HepG2 (cell line): ENCODE results near the gene PLRG1. TPM values are rescaled to one million over a fixed set of nuclear protein-coding genes. Genes with fewer than 3 reads are reported as not detected.

ENCODE experiments used
- ARNTL ChIP-seq: sonication (generic); formaldehyde crosslinking; IDR thresholded peaks from 2 replicates; pipeline ENCODE4 v1.4.0; 2020; ENCODE audit warnings: mild to moderate bottlenecking, missing genetic modification reagents
- ATF7 ChIP-seq, 2 experiments: fragments of 450-650 bp in 1 of 2; sonication (generic) in 1 of 2; formaldehyde crosslinking in 1 of 2; IDR thresholded peaks; 2 replicates each; pipeline versions ENCODE4 v1.4.0 to v1.6.1; 2016 to 2020; ENCODE audit warnings: antibody characterized with exemption in 1 of 2, mild to moderate bottlenecking in 1 of 2, missing genetic modification reagents in 1 of 2
- CERS6 ChIP-seq: sonication (generic); formaldehyde crosslinking; IDR thresholded peaks from 2 replicates; pipeline ENCODE4 v1.5.0; 2020; ENCODE audit warnings: missing genetic modification reagents
- E2F5 ChIP-seq: sonication (generic); formaldehyde crosslinking; conservative IDR thresholded peaks from 2 replicates; pipeline ENCODE4 v1.4.0; 2020; ENCODE audit warnings: missing genetic modification reagents
- ESRRA ChIP-seq: sonication (generic); formaldehyde crosslinking; IDR thresholded peaks from 2 replicates; pipeline ENCODE4 v1.5.1; 2020; ENCODE audit warnings: mild to moderate bottlenecking, low read depth, missing genetic modification reagents
- HBP1 ChIP-seq: IDR thresholded peaks from 2 replicates; pipeline ENCODE4 v1.6.1; 2016; ENCODE audit warnings: low read depth, control low read depth
- HDAC6 ChIP-seq: fragments of 200-600 bp; sonication (generic); IDR thresholded peaks from 2 replicates; pipeline ENCODE4 v1.7.0; 2017; ENCODE audit warnings: mild to moderate bottlenecking, antibody characterized with exemption, low read length, low read depth
- HNF4A ChIP-seq: sonication (generic); formaldehyde crosslinking; IDR thresholded peaks from 2 replicates; pipeline ENCODE4 v1.4.0; 2020; ENCODE audit warnings: missing genetic modification reagents
- IKZF1 ChIP-seq: fragments of 450-650 bp; IDR thresholded peaks from 2 replicates; pipeline ENCODE4 v1.7.1; 2016
- KAT7 ChIP-seq: IDR thresholded peaks from 2 replicates; pipeline ENCODE4 v1.6.1; 2018; ENCODE audit warnings: borderline replicate concordance, missing compliant biosample characterization
- KDM1A ChIP-seq: IDR thresholded peaks from 2 replicates; pipeline ENCODE4 v1.6.1; 2016; ENCODE audit warnings: missing compliant biosample characterization
- KLF6 ChIP-seq: IDR thresholded peaks from 2 replicates; pipeline ENCODE4 v1.8.0; 2016; ENCODE audit warnings: missing biosample characterization, missing genetic modification reagents
- MAFK ChIP-seq, 2 experiments: IDR thresholded peaks in 1 of 2; conservative IDR thresholded peaks in 1 of 2; 2 replicates each; pipeline ENCODE4 v1.6.1; 2011; ENCODE audit warnings: improper control_type of control experiment in 2 of 2, low read length in 2 of 2
- MED1 ChIP-seq: sonication (generic); formaldehyde crosslinking; IDR thresholded peaks from 2 replicates; pipeline ENCODE4 v1.4.0; 2020; ENCODE audit warnings: missing genetic modification reagents
- MIER3 ChIP-seq: IDR thresholded peaks from 2 replicates; pipeline ENCODE4 v1.6.1; 2016; ENCODE audit warnings: missing compliant biosample characterization, borderline replicate concordance
- MYC ChIP-seq: sonication (generic); formaldehyde crosslinking; IDR thresholded peaks from 2 replicates; pipeline ENCODE4 v1.9.0; 2021; ENCODE audit warnings: missing genetic modification reagents, borderline replicate concordance
- MZF1 ChIP-seq: sonication (generic); formaldehyde crosslinking; IDR thresholded peaks from 2 replicates; pipeline ENCODE4 v1.8.1; 2023; ENCODE audit warnings: mild to moderate bottlenecking, missing genetic modification reagents, borderline replicate concordance
- POLR2G ChIP-seq: fragments of 200-400 bp; formaldehyde crosslinking; IDR thresholded peaks from 2 replicates; pipeline ENCODE4 v1.6.1; 2018; ENCODE audit warnings: mild to moderate bottlenecking, low read depth, low read length, moderate library complexity
- RCOR2 ChIP-seq: IDR thresholded peaks from 2 replicates; pipeline ENCODE4 v1.6.1; 2016; ENCODE audit warnings: missing biosample characterization, missing genetic modification reagents
- RFX1 ChIP-seq: fragments of 450-650 bp; IDR thresholded peaks from 2 replicates; pipeline ENCODE4 v1.6.1; 2017
- RFXANK ChIP-seq: IDR thresholded peaks from 2 replicates; pipeline ENCODE4 v1.6.1; 2016
- ZBTB2 ChIP-seq: sonication (generic); formaldehyde crosslinking; IDR thresholded peaks from 2 replicates; pipeline ENCODE4 v1.8.0; 2022; ENCODE audit warnings: low read depth, missing genetic modification reagents
- ZBTB8A ChIP-seq: sonication (generic); formaldehyde crosslinking; IDR thresholded peaks from 2 replicates; pipeline ENCODE4 v1.4.0; 2020; ENCODE audit warnings: mild to moderate bottlenecking, low read depth, missing genetic modification reagents, borderline replicate concordance
- ZNF121 ChIP-seq: sonication (generic); formaldehyde crosslinking; IDR thresholded peaks from 2 replicates; pipeline ENCODE4 v1.5.0; 2020; ENCODE audit warnings: mild to moderate bottlenecking, missing genetic modification reagents
- ZNF292 ChIP-seq: sonication (generic); formaldehyde crosslinking; IDR thresholded peaks from 2 replicates; pipeline ENCODE4 v1.8.1; 2022; ENCODE audit warnings: mild to moderate bottlenecking, low read depth, missing genetic modification reagents, borderline replicate concordance
- ZNF510 ChIP-seq: sonication (generic); formaldehyde crosslinking; IDR thresholded peaks from 2 replicates; pipeline ENCODE4 v1.4.0; 2020; ENCODE audit warnings: low read depth, mild to moderate bottlenecking, missing genetic modification reagents
- polyA plus RNA-seq, 8 experiments: library from polyadenylated mRNA; depleted of rRNA in 3 of 8; stranded (reverse) in 7 of 8; unstranded in 1 of 8; fragments of >200 nt; fragmentation: Illumina TruSeq in 4 of 8; extraction: Trizol in 4 of 8; gene quantifications; 2 replicates each; pipeline versions ENCODE4 v1.2.1 to v1.2.3, GENCODE V29; 2011 to 2016; ENCODE audit warnings: low read depth in 4 of 8, missing spikeins in 1 of 8, mixed read lengths in 1 of 8; ENCODE audit not compliant: insufficient read depth in 1 of 8
- total RNA-seq, 5 experiments: library from RNA; depleted of rRNA; stranded (reverse); fragments of >200 nt; fragmentation: Illumina TruSeq; extraction: Trizol; gene quantifications; 2 replicates each; pipeline ENCODE4 v1.2.3, GENCODE V29; 2016; ENCODE audit warnings: low read depth in 1 of 5

The PLRG1 gene
- total and polyA plus RNA-seq, 2 of the 13 experiments (the other 11 are each of a cell fraction or from before 2014, with no cell fraction given): 77.3 to 110 TPM

GRCh38 chr4:154597798-154598774, 47.9 kb upstream of the PLRG1 start (continued):
- TF ChIP-seq POLR2G (no peak), ZBTB2 (CRISPR knock-in tag) (no peak), MED1 (CRISPR knock-in tag) (peak; percentile 98), KLF6 (CRISPR knock-in tag) (no peak), HNF4A (CRISPR knock-in tag) (peak; percentile 96), ZNF510 (CRISPR knock-in tag) (no peak), MAFK (conservative IDR thresholded peaks at IDR 0.05 in 1 of 2, IDR thresholded peaks at IDR 0.05 in 1 of 2; ENCODE audit: low read length in 2 of 2) (no peak), ZBTB8A (CRISPR knock-in tag) (no peak), IKZF1 (no peak), MYC (CRISPR knock-in tag) (no peak), ZNF121 (CRISPR knock-in tag) (peak; percentile 56; the same call in 1 of the 2 replicates), MIER3 (CRISPR knock-in tag) (peak; percentile 81; the same call in 1 of the 2 replicates), HBP1 (CRISPR knock-in tag) (no peak), CERS6 (CRISPR knock-in tag) (no peak), RFX1 (no peak), ESRRA (CRISPR knock-in tag) (peak; percentile 41; the same call in 1 of the 2 replicates), ZNF292 (CRISPR knock-in tag) (no peak), MZF1 (no peak), RFXANK (CRISPR knock-in tag) (no peak), E2F5 (CRISPR knock-in tag) (no peak), ATF7 (IDR thresholded peaks at IDR 0.05) (peak; percentile 51), ATF7 (CRISPR knock-in tag; IDR thresholded peaks at IDR 0.05) (no peak), ARNTL (CRISPR knock-in tag) (peak; percentile 77), RCOR2 (CRISPR knock-in tag) (peak; percentile 94), KAT7 (CRISPR knock-in tag) (no peak), KDM1A (no peak), HDAC6 (no peak)
